NCI-H1694 treated with DMSO at 0.1 percent for 48 hours (cell line): ENCODE results near the gene KRT36.

Experiments used
- DNase-seq: peaks from one replicate; lab custom pipeline; 2025; lab: John Stamatoyannopoulos, UW

Gene KRT36

GRCh38 chr17:41521574-41522261, 32.0 kb upstream of the KRT36 start:
- DNase-seq = no peak

- DNase-seq = peak; percentile 41
Observed at GRCh38 chr17:41520821-41521521, 31.3 kb upstream of the KRT36 start.

GRCh38 chr17:41519501-41520224, 30.0 kb upstream of the KRT36 start:
- peak; percentile 97 for DNase-seq

- DNase-seq = peak; percentile 85
Observed at GRCh38 chr17:41518789-41519449, 29.2 kb upstream of the KRT36 start, which contains the start of gene KRT15. Gene KRT15, minus strand, starts transcription at chr17:41518890. Its CDS starts 63 bp downstream, at chr17:41518827.

- no peak for DNase-seq
Observed at GRCh38 chr17:41518031-41518430, 28.3 kb upstream of the KRT36 start.

- DNase-seq = no peak
Observed at GRCh38 chr17:41516830-41517283, 27.1 kb upstream of the KRT36 start.

GRCh38 chr17:41516147-41516829, 26.6 kb upstream of the KRT36 start:
- DNase-seq = no peak

- no peak for DNase-seq
Observed at GRCh38 chr17:41513168-41513547, 23.4 kb upstream of the KRT36 start.

GRCh38 chr17:41512546-41513167, 22.9 kb upstream of the KRT36 start:
- DNase-seq = no peak

- no peak for DNase-seq
Observed at GRCh38 chr17:41511716-41512115, 22.0 kb upstream of the KRT36 start.

- no peak for DNase-seq
Observed at GRCh38 chr17:41511116-41511515, 21.4 kb upstream of the KRT36 start.

GRCh38 chr17:41510251-41511065, 20.7 kb upstream of the KRT36 start:
- DNase-seq = no peak

GRCh38 chr17:41507315-41507880, 17.7 kb upstream of the KRT36 start:
- no peak for DNase-seq

GRCh38 chr17:41505809-41506767, 16.4 kb upstream of the KRT36 start:
- DNase-seq = no peak

- DNase-seq = no peak
Observed at GRCh38 chr17:41505007-41505808, 15.5 kb upstream of the KRT36 start, which contains the start of gene KRT13. Gene KRT13, minus strand, starts transcription at chr17:41505612. Its CDS starts 62 bp downstream, at chr17:41505550.

- no peak for DNase-seq
Observed at GRCh38 chr17:41504246-41504977, 14.7 kb upstream of the KRT36 start.

- no peak for DNase-seq
Observed at GRCh38 chr17:41503202-41503601, 13.5 kb upstream of the KRT36 start.
